Lower leg skin (tissue), 4 donors: ENCODE results near the gene GRIP1. TPM values are rescaled to one million over a fixed set of nuclear protein-coding genes. Genes with fewer than 3 reads are reported as not detected.

ENCODE experiments used
- DNase-seq, 2 donors: peaks; one replicate each; pipeline ENCODE4 v3.0.0-alpha.2; 2019; ENCODE audit warnings: low spot score in 2 of 2
- H3K4me3 ChIP-seq: fragments of 200-600 bp; sonication (generic); 2 replicates; pipeline ENCODE4 v1.5.1; 2017; ENCODE audit warnings: mild to moderate bottlenecking, low read depth; ENCODE audit not compliant: poor library complexity, severe bottlenecking
- CTCF ChIP-seq, 3 donors: fragments of 450-650 bp; IDR thresholded peaks; one replicate each; pipeline ENCODE4 v1.5.1; 2016; ENCODE audit warnings: antibody characterized with exemption in 3 of 3, mild to moderate bottlenecking in 3 of 3, moderate library complexity in 2 of 3
- POLR2A ChIP-seq, 2 donors: fragments of 450-650 bp; IDR thresholded peaks; one replicate each; pipeline ENCODE4 v1.6.1; 2016 to 2017; ENCODE audit warnings: antibody characterized with exemption in 2 of 2, mild to moderate bottlenecking in 1 of 2, moderate library complexity in 1 of 2
- WGBS, 2 donors: methylation state at CpG; one replicate each; pipeline ENCODE4 v1.1.5; 2018; 5-methylcytosine and 5-hydroxymethylcytosine counted together
- intact Hi-C: fragments of 100-400 bp; cut with DNase I; formaldehyde crosslinking; loops from one replicate; pipeline ENCODE4 v1.15.0; 2023; ENCODE audit warnings: low total_unique reads
- total RNA-seq, 4 donors: library from RNA; depleted of rRNA; stranded (reverse); fragments of >200 nt; gene quantifications; one replicate each; pipeline ENCODE4 v1.1.0, GENCODE V29; 2016

The GRIP1 gene
- total RNA-seq, 4 donors from 2014 or later, result 11.5 to 25.3 (median 12.3) TPM

GRCh38 chr12:66607147-66607546 is 71.7 kb downstream of the GRIP1 start:
- DNase-seq, result no peak
- H3K4me3 ChIP-seq, result no peak overlapping the region
- intact Hi-C loops, result no loop called here
- TF ChIP-seq POLR2A (IDR thresholded peaks at IDR 0.05) (no peak), CTCF (IDR thresholded peaks at IDR 0.05) (no peak)

- DNase-seq, result no peak
- TF ChIP-seq CTCF (IDR thresholded peaks at IDR 0.05) (no peak), POLR2A (IDR thresholded peaks at IDR 0.05) (no peak)
- intact Hi-C loops, result no loop called here
- H3K4me3 ChIP-seq, result no peak overlapping the region
- WGBS, 2 donors, result 86 to 90% methylated on average over 5 of the region's 5 CpGs
Observed at GRCh38 chr12:66605293-66605692, 73.6 kb downstream of the GRIP1 start.

- no peak for TF ChIP-seq POLR2A (IDR thresholded peaks at IDR 0.05)
- TF ChIP-seq CTCF (IDR thresholded peaks at IDR 0.05), result no peak
- no peak for DNase-seq
- intact Hi-C loops, result no loop called here
- H3K4me3 ChIP-seq, result no peak overlapping the region
- WGBS, 2 donors, result 83 to 89% methylated on average over 3 of the region's 3 CpGs
Observed at GRCh38 chr12:66603981-66604479, 74.8 kb downstream of the GRIP1 start.

GRCh38 chr12:66603461-66603860 is 75.4 kb downstream of the GRIP1 start:
- DNase-seq, result no peak
- no peak overlapping the region for H3K4me3 ChIP-seq
- WGBS, 2 donors, result 76 to 82% methylated on average over 2 of the region's 2 CpGs
- TF ChIP-seq CTCF (IDR thresholded peaks at IDR 0.05) (no peak), POLR2A (IDR thresholded peaks at IDR 0.05) (no peak)
- intact Hi-C loops, result no loop called here

- intact Hi-C loops, result no loop called here
- no peak overlapping the region for H3K4me3 ChIP-seq
- DNase-seq, result no peak
- TF ChIP-seq CTCF (IDR thresholded peaks at IDR 0.05) (no peak), POLR2A (IDR thresholded peaks at IDR 0.05) (no peak)
- WGBS, 2 donors, result 77 to 79% methylated on average over 1 of the region's 1 CpG
Observed at GRCh38 chr12:66602483-66603143, 76.3 kb downstream of the GRIP1 start.

- no peak for DNase-seq
- no peak overlapping the region for H3K4me3 ChIP-seq
- WGBS, 2 donors, result 89 to 93% methylated on average over 2 of the region's 2 CpGs
- intact Hi-C loops, result no loop called here
- TF ChIP-seq POLR2A (IDR thresholded peaks at IDR 0.05), result no peak
- no peak for TF ChIP-seq CTCF (IDR thresholded peaks at IDR 0.05)
Observed at GRCh38 chr12:66600903-66601302, 78.0 kb downstream of the GRIP1 start.
